Kasumi-1 (cell line): ENCODE measurements around the gene ELF5.

ENCODE experiments used
- DNase-seq, 2 experiments: peaks; one replicate each; lab custom pipeline; 2025; lab: John Stamatoyannopoulos, UW

ELF5 gene

DNA sequence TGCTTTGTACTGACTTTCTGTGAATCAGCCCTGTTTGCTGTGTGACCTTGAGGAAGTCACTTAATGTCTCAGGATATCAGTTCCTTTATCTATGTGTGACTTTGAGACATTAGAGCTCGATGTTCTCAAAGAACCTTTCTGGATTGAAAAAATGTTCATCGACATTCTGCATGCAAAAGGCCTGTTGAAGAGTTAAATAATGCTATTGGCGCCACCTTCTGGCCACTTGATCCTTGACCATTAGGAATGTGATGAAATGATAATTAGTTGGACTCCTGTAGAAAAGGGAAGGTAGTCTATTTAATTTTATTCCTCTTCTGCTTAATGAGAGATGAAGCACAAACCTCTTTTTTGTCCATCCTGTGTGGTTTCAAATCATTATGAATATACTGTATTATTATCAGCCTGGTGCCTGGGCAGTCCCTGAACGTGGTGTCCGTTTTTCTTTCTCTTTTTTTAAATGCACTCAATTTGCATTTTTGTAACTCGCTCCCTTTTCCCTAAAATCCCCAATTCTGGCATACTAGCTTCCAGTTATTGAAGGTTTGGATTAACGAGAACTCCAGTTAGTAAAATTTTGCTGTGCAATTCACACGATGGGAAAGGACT lies 20.7 kb downstream of the ELF5 start:
- peak; percentile 64 to 75 for DNase-seq

- no peak for DNase-seq
Measured at GRCh38 chr11:34490304-34490703, 23.3 kb downstream of the ELF5 start.

- DNase-seq, result no peak
Measured at GRCh38 chr11:34488855-34489557, 24.6 kb downstream of the ELF5 start.

- no peak for DNase-seq
Measured at GRCh38 chr11:34487430-34487829, 26.2 kb downstream of the ELF5 start.

- DNase-seq, result no peak
Measured at GRCh38 chr11:34483106-34483874, 30.3 kb downstream of the ELF5 start.

GRCh38 chr11:34481307-34481706 lies 32.3 kb downstream of the ELF5 start:
- no peak for DNase-seq

GRCh38 chr11:34480314-34480713 lies 33.3 kb downstream of the ELF5 start:
- DNase-seq, result no peak

- DNase-seq, result no peak
Measured at GRCh38 chr11:34478845-34479663, 34.5 kb downstream of the ELF5 start.

- no peak for DNase-seq
Measured at GRCh38 chr11:34476849-34477248, 36.7 kb downstream of the ELF5 start.

GRCh38 chr11:34475656-34476055 lies 37.9 kb downstream of the ELF5 start:
- DNase-seq, result no peak

GRCh38 chr11:34473603-34474169 lies 39.9 kb downstream of the ELF5 start:
- DNase-seq, result no peak

DNA sequence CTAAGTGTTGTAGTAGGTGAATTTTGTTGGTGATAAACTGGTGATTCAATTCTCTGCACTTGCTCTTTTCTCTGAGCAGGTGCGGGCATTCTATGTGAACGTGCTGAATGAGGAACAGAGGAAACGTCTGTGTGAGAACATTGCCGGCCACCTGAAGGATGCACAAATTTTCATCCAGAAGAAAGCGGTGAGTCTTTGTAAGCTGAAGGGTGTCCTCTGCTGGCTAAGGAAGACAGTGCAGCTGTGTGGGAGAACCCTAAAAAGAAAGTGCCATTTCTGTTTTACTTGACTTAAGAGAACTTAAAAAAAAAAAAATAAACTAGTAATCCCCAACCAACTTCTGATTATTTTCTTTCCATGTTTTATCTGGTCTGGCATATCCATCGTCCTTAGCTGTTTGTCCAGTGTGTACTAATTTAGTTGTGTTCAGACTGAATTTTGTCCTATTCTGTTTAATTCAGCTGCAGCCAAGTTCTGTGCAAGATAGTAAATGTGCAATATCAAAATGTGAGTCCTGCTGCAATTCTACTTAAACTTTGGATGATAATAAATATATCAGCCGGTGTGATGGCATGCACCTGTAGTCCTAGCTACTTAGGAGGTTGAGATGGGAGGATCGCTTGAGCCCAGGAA lies 45.3 kb downstream of the ELF5 start:
- peak; percentile 75 to 84 for DNase-seq

- no peak for DNase-seq
Measured at GRCh38 chr11:34466802-34467488, 46.6 kb downstream of the ELF5 start.

GRCh38 chr11:34464591-34465051 lies 49.0 kb downstream of the ELF5 start:
- DNase-seq, result peak; percentile 22 to 35

- no peak for DNase-seq
Measured at GRCh38 chr11:34461215-34461614, 52.4 kb downstream of the ELF5 start.

GRCh38 chr11:34460278-34460677 lies 53.3 kb downstream of the ELF5 start:
- no peak for DNase-seq

GRCh38 chr11:34459507-34460162 lies 54.0 kb downstream of the ELF5 start:
- no peak for DNase-seq

GRCh38 chr11:34458525-34458924 lies 55.1 kb downstream of the ELF5 start:
- no peak for DNase-seq

DNA sequence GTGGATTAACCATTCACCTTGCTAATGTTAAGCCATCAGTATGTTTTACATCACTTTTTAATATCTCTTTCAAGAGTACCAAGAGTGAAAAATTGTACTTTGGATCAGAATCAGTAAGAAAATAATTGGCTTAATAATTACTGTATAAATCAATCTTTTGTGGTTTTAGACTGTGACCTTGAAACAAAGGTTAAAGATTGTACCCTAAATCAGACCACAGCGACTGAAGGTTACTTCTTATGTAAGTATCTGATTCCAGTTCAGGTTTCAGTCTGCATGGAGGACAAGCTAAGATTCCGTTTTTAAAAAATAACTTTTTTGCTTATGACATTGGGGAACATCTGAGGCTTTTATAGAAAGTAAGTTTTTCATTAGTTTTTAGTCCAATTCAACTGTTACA lies 56.0 kb downstream of the ELF5 start:
- DNase-seq, result no peak
